CD14-positive monocyte (primary cell): Measurements from ENCODE around the gene MAGI3. TPM values are rescaled to one million over a fixed set of nuclear protein-coding genes. Genes with fewer than 3 reads are reported as not detected.

Experiments
- DNase-seq, 3 donors: peaks; one replicate each; pipeline ENCODE4 v3.0.0-alpha.2; 2011 to 2022
- H2AFZ ChIP-seq: 2 replicates; pipeline ENCODE4 v1.6.0; 2012; ENCODE audit warnings: mild to moderate bottlenecking, low read depth, low read length, inconsistent platforms; ENCODE audit not compliant: insufficient read depth, poor library complexity, severe bottlenecking
- H3K27ac ChIP-seq, 2 donors: 1 replicate in 1 of 2; 2 replicates in 1 of 2; pipeline ENCODE4 v1.5.1; 2012 to 2013; ENCODE audit warnings: low read length in 2 of 2, control low read depth in 1 of 2, inconsistent platforms in 1 of 2, low read depth in 1 of 2, mild to moderate bottlenecking in 1 of 2
- H3K27me3 ChIP-seq, 2 donors: one replicate each; pipeline versions ENCODE4 v1.6.0 to v1.6.1; 2011 to 2013; ENCODE audit warnings: low read length in 2 of 2; ENCODE audit not compliant: control insufficient read depth in 2 of 2, insufficient read depth in 2 of 2
- H3K36me3 ChIP-seq, 2 donors: replicated peaks in 1 of 2; 1 replicate in 1 of 2; 2 replicates in 1 of 2; pipeline versions ENCODE4 v1.5.1 to v1.6.1; 2012 to 2013; ENCODE audit warnings: low read length in 2 of 2, control low read depth in 1 of 2, inconsistent platforms in 1 of 2, mild to moderate bottlenecking in 1 of 2; ENCODE audit not compliant: insufficient read depth in 2 of 2, control insufficient read depth in 1 of 2
- H3K4me1 ChIP-seq, 2 donors: 1 replicate in 1 of 2; 2 replicates in 1 of 2; pipeline versions ENCODE4 v1.5.1 to v1.6.1; 2012 to 2013; ENCODE audit warnings: low read length in 2 of 2, control low read depth in 1 of 2, inconsistent platforms in 1 of 2, mild to moderate bottlenecking in 1 of 2, moderate library complexity in 1 of 2; ENCODE audit not compliant: insufficient read depth in 2 of 2, control insufficient read depth in 1 of 2
- H3K4me2 ChIP-seq: replicated peaks from 2 replicates; pipeline ENCODE3; 2012; ENCODE audit warnings: low read length, moderate library complexity, mild to moderate bottlenecking; ENCODE audit not compliant: poor library complexity, severe bottlenecking; ENCODE audit errors: extremely low read depth
- H3K4me3 ChIP-seq, 3 experiments: fragments of 200-600 bp in 1 of 3; sonication (generic) in 1 of 3; replicated peaks in 1 of 3; 1 replicate in 2 of 3; 2 replicates in 1 of 3; pipeline ENCODE4 v1.5.1; 2011 to 2013; ENCODE audit warnings: low read length in 3 of 3, mild to moderate bottlenecking in 3 of 3, control low read depth in 2 of 3, low read depth in 2 of 3, inconsistent platforms in 1 of 3, moderate library complexity in 1 of 3
- H3K79me2 ChIP-seq: 2 replicates; pipeline ENCODE4 v1.6.0; 2012; ENCODE audit warnings: mild to moderate bottlenecking, control low read depth, inconsistent platforms, low read length, moderate library complexity; ENCODE audit not compliant: insufficient read depth
- H3K9ac ChIP-seq: 2 replicates; pipeline ENCODE4 v1.6.0; 2017; ENCODE audit warnings: low read length, mild to moderate bottlenecking; ENCODE audit not compliant: insufficient read depth, poor library complexity, severe bottlenecking
- H3K9me3 ChIP-seq, 2 donors: replicated peaks in 1 of 2; 1 replicate in 1 of 2; 2 replicates in 1 of 2; pipeline versions ENCODE4 v1.5.1 to v1.6.1; 2012 to 2013; ENCODE audit warnings: low read length in 2 of 2, control low read depth in 1 of 2; ENCODE audit not compliant: control insufficient read depth in 1 of 2, insufficient read depth in 1 of 2
- H4K20me1 ChIP-seq: 2 replicates; pipeline ENCODE4 v1.6.0; 2012; ENCODE audit warnings: mild to moderate bottlenecking, low read length, control low read depth, moderate library complexity; ENCODE audit not compliant: insufficient read depth
- H3K27ac Mint-ChIP-seq, 7 donors: one replicate each; pipeline ENCODE4 v1.8.0; 2020; ENCODE audit warnings: mild to moderate bottlenecking in 7 of 7, mixed read lengths in 7 of 7, moderate library complexity in 6 of 7, inconsistent platforms in 2 of 7
- H3K27me3 Mint-ChIP-seq, 3 donors: one replicate each; pipeline ENCODE4 v1.8.0; 2021 to 2022; ENCODE audit warnings: low read depth in 3 of 3, mild to moderate bottlenecking in 3 of 3, mixed read lengths in 3 of 3, moderate library complexity in 3 of 3, inconsistent platforms in 1 of 3
- H3K36me3 Mint-ChIP-seq, 2 donors: one replicate each; pipeline ENCODE4 v1.8.0; 2020; ENCODE audit warnings: mixed read lengths in 2 of 2, inconsistent platforms in 1 of 2, mild to moderate bottlenecking in 1 of 2
- H3K4me1 Mint-ChIP-seq: one replicate; pipeline ENCODE4 v1.8.0; 2020; ENCODE audit warnings: mild to moderate bottlenecking, mixed read lengths
- H3K4me3 Mint-ChIP-seq, 2 donors: one replicate each; pipeline ENCODE4 v1.8.0; 2020; ENCODE audit warnings: mild to moderate bottlenecking in 2 of 2, mixed read lengths in 2 of 2, moderate library complexity in 1 of 2
- H3K9me3 Mint-ChIP-seq, 7 donors: one replicate each; pipeline ENCODE4 v1.8.0; 2020 to 2022; ENCODE audit warnings: mixed read lengths in 7 of 7, mild to moderate bottlenecking in 6 of 7, moderate library complexity in 6 of 7, inconsistent platforms in 2 of 7
- WGBS: methylation state at CpG from one replicate; pipeline ENCODE4 v1.1.5; 2013; ENCODE audit warnings: missing lambda C conversion rate; ENCODE audit not compliant: insufficient coverage; 5-methylcytosine and 5-hydroxymethylcytosine counted together
- intact Hi-C, 2 donors: fragments of 100-400 bp; cut with micrococcal nuclease; formaldehyde crosslinking; loops; one replicate each; pipeline versions ENCODE4 v1.15.0 to v1.15.1; 2023
- polyA plus RNA-seq, 3 donors: library from polyadenylated mRNA; depleted of rRNA in 1 of 3; unstranded in 2 of 3; stranded (reverse) in 1 of 3; fragments of 300-500 nt in 2 of 3; fragments of >200 nt in 1 of 3; fragmentation: Illumina TruSeq in 2 of 3; gene quantifications; 1 replicate in 2 of 3; 2 replicates in 1 of 3; pipeline ENCODE4 v1.2.3, GENCODE V29; 2012 to 2021
- TF ChIP-seq, protein P1 (sequence below): fragments of 200-600 bp; IDR thresholded peaks from one replicate; pipeline ENCODE4 v1.8.0; 2022; ENCODE audit warnings: antibody characterized with exemption, mild to moderate bottlenecking

MAGI3 gene
- polyA plus RNA-seq, 3 donors = 0.36 to 0.58 (median 0.43) TPM

- 71% methylated on average over 1 of the region's 3 CpGs for WGBS
- Histone ChIP-seq H3K27me3 (no peaks in the 10 kb centered on the region), H3K27ac (no peak overlapping the region), H3K36me3 (no peaks in the 10 kb centered on the region), H3K79me2 (no peaks in the 10 kb centered on the region), H2AFZ (no peak overlapping the region), H3K4me2 (no peak overlapping the region), H3K9ac (no peak overlapping the region), H3K9me3 (no peaks in the 10 kb centered on the region), H3K4me3 (no peak overlapping the region), H4K20me1 (no peaks in the 10 kb centered on the region), H3K4me1 (peaks cover 3 to 15% of the 10 kb centered on the region in 2 donors)
- Mint-ChIP-seq H3K27me3 (peaks cover 0 to 2% (median 0%) of the 10 kb centered on the region in 3 donors), H3K4me3 (no peak overlapping the region), H3K27ac (peak overlapping the region in 1 of 7 donors; percentile 43), H3K9me3 (no peaks in the 10 kb centered on the region), H3K36me3 (no peaks in the 10 kb centered on the region), H3K4me1 (peaks cover 20% of the 10 kb centered on the region)
- TF ChIP-seq, protein P1, sequence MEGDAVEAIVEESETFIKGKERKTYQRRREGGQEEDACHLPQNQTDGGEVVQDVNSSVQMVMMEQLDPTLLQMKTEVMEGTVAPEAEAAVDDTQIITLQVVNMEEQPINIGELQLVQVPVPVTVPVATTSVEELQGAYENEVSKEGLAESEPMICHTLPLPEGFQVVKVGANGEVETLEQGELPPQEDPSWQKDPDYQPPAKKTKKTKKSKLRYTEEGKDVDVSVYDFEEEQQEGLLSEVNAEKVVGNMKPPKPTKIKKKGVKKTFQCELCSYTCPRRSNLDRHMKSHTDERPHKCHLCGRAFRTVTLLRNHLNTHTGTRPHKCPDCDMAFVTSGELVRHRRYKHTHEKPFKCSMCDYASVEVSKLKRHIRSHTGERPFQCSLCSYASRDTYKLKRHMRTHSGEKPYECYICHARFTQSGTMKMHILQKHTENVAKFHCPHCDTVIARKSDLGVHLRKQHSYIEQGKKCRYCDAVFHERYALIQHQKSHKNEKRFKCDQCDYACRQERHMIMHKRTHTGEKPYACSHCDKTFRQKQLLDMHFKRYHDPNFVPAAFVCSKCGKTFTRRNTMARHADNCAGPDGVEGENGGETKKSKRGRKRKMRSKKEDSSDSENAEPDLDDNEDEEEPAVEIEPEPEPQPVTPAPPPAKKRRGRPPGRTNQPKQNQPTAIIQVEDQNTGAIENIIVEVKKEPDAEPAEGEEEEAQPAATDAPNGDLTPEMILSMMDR = no peak
- no peak for DNase-seq
- intact Hi-C loops = no loop called here
These were observed 266.8 kb downstream of the MAGI3 start for GRCh38 chr1:113657126-113657525.

- no peak overlapping the region for H3K27ac Mint-ChIP-seq
- no peak overlapping the region for H3K4me3 Mint-ChIP-seq
- WGBS = no CpG with 5 or more reads among the region's 3 CpGs
These were observed 267.3 kb downstream of the MAGI3 start for GRCh38 chr1:113657556-113658063.

More at GRCh38 chr1:113657556-113658063, 267.3 kb downstream of the MAGI3 start:
- Histone ChIP-seq H3K27me3 (no peaks in the 10 kb centered on the region), H4K20me1 (no peaks in the 10 kb centered on the region), H3K9ac (no peak overlapping the region), H3K4me1 (peaks cover 8 to 20% of the 10 kb centered on the region in 2 donors), H3K36me3 (no peaks in the 10 kb centered on the region), H3K27ac (no peak overlapping the region), H3K9me3 (no peaks in the 10 kb centered on the region), H3K4me3 (no peak overlapping the region), H3K4me2 (no peak overlapping the region), H3K79me2 (no peaks in the 10 kb centered on the region), H2AFZ (no peak overlapping the region)
- Mint-ChIP-seq H3K36me3 (no peaks in the 10 kb centered on the region), H3K4me1 (peaks cover 23% of the 10 kb centered on the region), H3K27me3 (peaks cover 0 to 2% (median 0%) of the 10 kb centered on the region in 3 donors), H3K9me3 (no peaks in the 10 kb centered on the region)
- no peak for DNase-seq
- intact Hi-C loops = no loop called here
- TF ChIP-seq, protein P1 = no peak
